GM12801 (cell line): ENCODE measurements around the gene IL17RD.

Experiments
- CTCF ChIP-seq: IDR thresholded peaks from one replicate; pipeline ENCODE4 v1.5.1; 2011; ENCODE audit warnings: control low read depth; ENCODE audit not compliant: insufficient read length; ENCODE audit errors: extremely low read depth

IL17RD gene

GRCh38 chr3:57068437-57069089, 96.6 kb downstream of the IL17RD start:
- no peak for TF ChIP-seq CTCF

GRCh38 chr3:57066471-57066870, 98.7 kb downstream of the IL17RD start:
- TF ChIP-seq CTCF: no peak

GRCh38 chr3:57065588-57065987, 99.6 kb downstream of the IL17RD start:
- no peak for TF ChIP-seq CTCF

GRCh38 chr3:57064572-57064971, 100.6 kb downstream of the IL17RD start:
- TF ChIP-seq CTCF: no peak

- no peak for TF ChIP-seq CTCF
These were observed 101.2 kb downstream of the IL17RD start for GRCh38 chr3:57064001-57064400.

GRCh38 chr3:57063032-57063431, 102.1 kb downstream of the IL17RD start:
- no peak for TF ChIP-seq CTCF

GRCh38 chr3:57062101-57062631, 103.0 kb downstream of the IL17RD start:
- no peak for TF ChIP-seq CTCF

GRCh38 chr3:57061556-57061955, 103.6 kb downstream of the IL17RD start:
- TF ChIP-seq CTCF: no peak
